Measurements from ENCODE around the gene FMO4. TPM values are rescaled to one million over a fixed set of nuclear protein-coding genes. Genes with fewer than 3 reads are reported as not detected.
A peak's percentile ranks its signal among the peaks of the same experiment; 100 is the strongest.

FMO4 gene
- total RNA-seq, 1 experiment from 2014 or later = 0.56 TPM

DNA sequence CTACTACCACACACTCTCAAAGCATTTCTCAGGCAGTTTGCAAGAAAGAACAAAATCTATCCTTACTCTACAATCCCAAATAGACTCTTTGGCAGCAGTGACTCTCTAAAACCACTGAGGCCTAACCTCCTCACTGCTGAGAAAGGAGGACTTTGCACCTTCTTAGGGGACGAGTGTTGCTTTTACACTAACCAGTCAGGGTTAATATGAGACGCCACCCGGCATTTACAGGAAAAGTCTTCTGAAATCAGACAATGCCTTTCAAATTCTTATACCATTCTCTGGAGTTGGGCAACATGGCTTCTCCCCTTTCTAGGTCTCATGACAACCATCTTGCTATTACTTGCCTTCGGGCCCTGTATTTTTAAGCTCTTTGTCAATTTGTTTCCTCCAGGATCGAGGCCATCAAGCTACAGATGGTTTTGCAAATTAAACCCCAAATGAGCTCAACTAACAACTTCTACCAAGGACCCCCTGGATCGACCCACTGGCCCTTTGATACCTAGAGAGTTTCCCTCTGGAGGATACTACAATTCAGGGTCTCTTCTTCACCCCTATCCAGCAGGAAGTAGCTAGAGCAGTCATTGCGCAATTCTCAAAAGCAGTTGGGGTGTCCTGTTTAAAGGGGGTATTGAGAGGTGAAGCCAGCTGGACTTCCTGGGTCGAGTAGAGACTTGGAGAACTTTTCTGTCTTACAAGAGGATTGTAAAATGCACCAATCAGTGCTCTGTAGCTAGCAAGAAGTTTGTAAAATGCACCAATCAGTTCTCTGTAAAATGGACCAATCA lies 2.0 kb upstream of the FMO4 start:
- ChIA-PET CTCF (interaction anchor here (0.6 kb wide), 1 partner anchor 201 kb away, joined by 3 read pairs; no protein-coding TSS in a partner anchor), POLR2A (ENCODE audit: low non-redundant PET) (no interaction called here)
- Histone ChIP-seq H3K4me1 (ENCODE audit: insufficient read depth, low read length, poor library complexity, severe bottlenecking) (peaks cover 5% of the 10 kb centered on the region), H3K36me3 (ENCODE audit: insufficient read depth, low read length, poor library complexity, severe bottlenecking) (no peaks in the 10 kb centered on the region), H3K27ac (ENCODE audit: low read depth, low read length, poor library complexity, severe bottlenecking) (no peak overlapping the region), H3K27me3 (replicated peaks; ENCODE audit: insufficient read depth, low read depth, low read length, poor library complexity) (no peaks in the 10 kb centered on the region), H3K4me3 (ENCODE audit: low read depth, low read length, poor library complexity, severe bottlenecking) (no peak overlapping the region), H3K9me3 (ENCODE audit: low read depth, low read length, poor library complexity, severe bottlenecking) (no peaks in the 10 kb centered on the region)
- TF ChIP-seq EZH2 (IDR thresholded peaks at IDR 0.05; ENCODE audit: borderline replicate concordance, low read depth, low read length, poor library complexity, severe bottlenecking) = no peak
- TF ChIP-seq, protein P1, sequence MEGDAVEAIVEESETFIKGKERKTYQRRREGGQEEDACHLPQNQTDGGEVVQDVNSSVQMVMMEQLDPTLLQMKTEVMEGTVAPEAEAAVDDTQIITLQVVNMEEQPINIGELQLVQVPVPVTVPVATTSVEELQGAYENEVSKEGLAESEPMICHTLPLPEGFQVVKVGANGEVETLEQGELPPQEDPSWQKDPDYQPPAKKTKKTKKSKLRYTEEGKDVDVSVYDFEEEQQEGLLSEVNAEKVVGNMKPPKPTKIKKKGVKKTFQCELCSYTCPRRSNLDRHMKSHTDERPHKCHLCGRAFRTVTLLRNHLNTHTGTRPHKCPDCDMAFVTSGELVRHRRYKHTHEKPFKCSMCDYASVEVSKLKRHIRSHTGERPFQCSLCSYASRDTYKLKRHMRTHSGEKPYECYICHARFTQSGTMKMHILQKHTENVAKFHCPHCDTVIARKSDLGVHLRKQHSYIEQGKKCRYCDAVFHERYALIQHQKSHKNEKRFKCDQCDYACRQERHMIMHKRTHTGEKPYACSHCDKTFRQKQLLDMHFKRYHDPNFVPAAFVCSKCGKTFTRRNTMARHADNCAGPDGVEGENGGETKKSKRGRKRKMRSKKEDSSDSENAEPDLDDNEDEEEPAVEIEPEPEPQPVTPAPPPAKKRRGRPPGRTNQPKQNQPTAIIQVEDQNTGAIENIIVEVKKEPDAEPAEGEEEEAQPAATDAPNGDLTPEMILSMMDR (conservative IDR thresholded peaks at IDR 0.05; ENCODE audit: low read depth, low read length) = no peak
- no peak for DNase-seq (ENCODE audit: low spot score)
- intact Hi-C loops (cut with micrococcal nuclease; ENCODE audit: unreplicated experiment) = loop anchor here (5.0 to 10.0 kb wide), 4 partner anchors 65 to 227 kb away; partner anchors contain the start of gene FMO1
- no TSS peak for BruUV-seq (replicated peaks)

DNA sequence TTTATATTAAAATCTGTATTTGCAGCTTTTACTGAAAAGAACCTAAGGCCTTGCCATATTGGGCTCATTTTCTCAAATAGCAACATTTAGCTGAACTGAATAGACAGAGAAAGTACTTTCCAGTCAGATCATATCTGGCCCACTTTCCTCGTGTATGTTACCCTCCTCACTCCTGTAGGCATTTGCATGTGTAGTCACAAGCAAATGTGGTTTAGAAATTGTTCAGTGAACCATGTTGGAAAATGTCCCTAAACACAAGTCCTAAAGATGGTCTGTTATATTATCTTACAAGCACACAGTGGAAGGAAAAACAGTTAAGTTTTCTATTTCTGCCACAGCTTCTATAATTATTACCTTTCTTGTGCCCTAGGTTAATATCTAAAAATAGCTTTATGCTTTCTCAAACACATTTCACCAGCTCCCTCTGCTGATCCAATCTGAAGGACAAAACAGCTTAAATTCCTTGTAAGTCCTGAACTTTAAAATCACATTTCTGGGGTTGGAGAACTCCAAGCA lies 606 bp upstream of the FMO4 start:
- DNase-seq (ENCODE audit: low spot score) = no peak
- peaks cover 5% of the 10 kb centered on the region for H3K4me1 ChIP-seq (ENCODE audit: insufficient read depth, low read length, poor library complexity, severe bottlenecking)
- no peak overlapping the region for H3K4me3 ChIP-seq (ENCODE audit: low read depth, low read length, poor library complexity, severe bottlenecking)
- H3K27ac ChIP-seq (ENCODE audit: low read depth, low read length, poor library complexity, severe bottlenecking) = peak overlapping the region; percentile 40
- CTCF ChIA-PET = interaction anchor here (0.7 to 1.8 kb wide), 13 partner anchors 9 to 624 kb away, joined by 3 to 32 read pairs (median 6); no protein-coding TSS in a partner anchor
- no peaks in the 10 kb centered on the region for H3K27me3 ChIP-seq (replicated peaks; ENCODE audit: insufficient read depth, low read depth, low read length, poor library complexity)
- no TSS peak for BruUV-seq (replicated peaks)
- H3K9me3 ChIP-seq (ENCODE audit: low read depth, low read length, poor library complexity, severe bottlenecking) = no peaks in the 10 kb centered on the region
- intact Hi-C loops (cut with micrococcal nuclease; ENCODE audit: unreplicated experiment) = loop anchor here (1.0 to 10.0 kb wide), 5 partner anchors 66 to 346 kb away; partner anchors contain the start of gene FMO1
- TF ChIP-seq, protein P1 (conservative IDR thresholded peaks at IDR 0.05; ENCODE audit: low read depth, low read length) = no peak
- TF ChIP-seq EZH2 (IDR thresholded peaks at IDR 0.05; ENCODE audit: borderline replicate concordance, low read depth, low read length, poor library complexity, severe bottlenecking) = no peak
- POLR2A ChIA-PET (ENCODE audit: low non-redundant PET) = interaction anchor here (1.2 kb wide), 1 partner anchor 258 kb away, joined by 3 read pairs; no protein-coding TSS in a partner anchor
- no peaks in the 10 kb centered on the region for H3K36me3 ChIP-seq (ENCODE audit: insufficient read depth, low read length, poor library complexity, severe bottlenecking)

GRCh38 chr1:171329251-171329650 lies 15.3 kb downstream of the FMO4 start:
- no TSS peak for BruUV-seq (replicated peaks)
- no peak overlapping the region for H3K4me3 ChIP-seq (ENCODE audit: low read depth, low read length, poor library complexity, severe bottlenecking)
- TF ChIP-seq, protein P1 (conservative IDR thresholded peaks at IDR 0.05; ENCODE audit: low read depth, low read length) = no peak
- no peak for TF ChIP-seq EZH2 (IDR thresholded peaks at IDR 0.05; ENCODE audit: borderline replicate concordance, low read depth, low read length, poor library complexity, severe bottlenecking)

More at GRCh38 chr1:171329251-171329650, 15.3 kb downstream of the FMO4 start:
- DNase-seq (ENCODE audit: low spot score) = no peak
- no peaks in the 10 kb centered on the region for H3K27me3 ChIP-seq (replicated peaks; ENCODE audit: insufficient read depth, low read depth, low read length, poor library complexity)
- no peaks in the 10 kb centered on the region for H3K36me3 ChIP-seq (ENCODE audit: insufficient read depth, low read length, poor library complexity, severe bottlenecking)
- H3K4me1 ChIP-seq (ENCODE audit: insufficient read depth, low read length, poor library complexity, severe bottlenecking) = no peaks in the 10 kb centered on the region
- H3K9me3 ChIP-seq (ENCODE audit: low read depth, low read length, poor library complexity, severe bottlenecking) = no peaks in the 10 kb centered on the region
- POLR2A ChIA-PET (ENCODE audit: low non-redundant PET) = interaction anchor here (0.7 kb wide), 1 partner anchor 720 kb away, joined by 3 read pairs; no protein-coding TSS in a partner anchor
- CTCF ChIA-PET = no interaction called here
- H3K27ac ChIP-seq (ENCODE audit: low read depth, low read length, poor library complexity, severe bottlenecking) = no peak overlapping the region
- intact Hi-C loops (cut with micrococcal nuclease; ENCODE audit: unreplicated experiment) = no loop called here
